ENCODE data around the gene PHF2. TPM values are rescaled to one million over a fixed set of nuclear protein-coding genes. Genes with fewer than 3 reads are reported as not detected.

PHF2 gene
- total RNA-seq, 1 experiment from 2014 or later, result 10.3 TPM

- no TSS peak for BruUV-seq (replicated peaks)
- intact Hi-C loops (cut with micrococcal nuclease; ENCODE audit: unreplicated experiment), result no loop called here
- peaks cover 6% of the 10 kb centered on the region for H3K36me3 Mint-ChIP-seq (ENCODE audit: insufficient read depth, unreplicated experiment)
Measured at GRCh38 chr9:93610206-93610605, 33.8 kb downstream of the PHF2 start.

DNA sequence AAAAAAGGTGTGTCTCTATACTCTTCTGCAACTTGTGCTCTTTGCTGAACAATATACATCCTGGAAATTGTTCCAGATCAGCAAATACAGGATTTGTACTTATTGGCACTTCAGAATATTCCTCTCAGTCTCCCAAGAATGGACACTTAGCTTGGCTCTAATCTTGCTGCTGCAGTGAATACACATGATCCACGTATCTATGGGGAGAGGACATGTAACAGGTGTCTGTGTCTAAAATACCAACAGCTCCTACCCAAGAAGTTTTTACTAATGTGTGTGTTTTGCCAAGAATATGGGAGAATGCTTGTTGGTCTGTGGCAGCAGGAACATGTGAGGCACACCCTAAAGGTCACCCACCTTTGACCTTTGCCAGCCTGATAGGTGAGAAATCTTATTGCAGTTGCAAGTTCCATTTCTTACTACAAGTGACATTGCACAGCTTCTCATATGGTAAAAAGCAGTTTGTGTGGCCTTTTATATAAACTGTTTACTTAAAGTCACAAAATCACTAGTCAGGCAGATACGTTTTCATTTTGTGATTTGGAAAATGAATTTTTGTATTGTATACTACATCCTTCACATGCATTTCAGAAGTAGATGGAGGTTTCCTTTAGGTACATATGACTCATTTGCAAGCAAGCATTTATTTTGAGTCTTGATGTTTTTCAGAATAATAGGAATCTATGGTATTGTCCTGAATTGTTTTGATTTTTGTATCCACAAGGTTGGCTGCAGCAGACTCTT lies 35.8 kb downstream of the PHF2 start:
- POLR2A ChIA-PET, result no interaction called here

More at GRCh38 chr9:93610206-93610605, 33.8 kb downstream of the PHF2 start:
- peaks cover 20% of the 10 kb centered on the region for H3K9me3 Mint-ChIP-seq (ENCODE audit: unreplicated experiment)
- H3K4me3 ChIP-seq (ENCODE audit: low read depth, low read length), result no peak overlapping the region
- no peak overlapping the region for H3K4me3 Mint-ChIP-seq (ENCODE audit: unreplicated experiment)
- ChIA-PET POLR2A (no interaction called here), CTCF (no interaction called here)
- no peaks in the 10 kb centered on the region for H3K27me3 ChIP-seq (replicated peaks; ENCODE audit: control insufficient read depth, insufficient read depth, low read length)
- no peaks in the 10 kb centered on the region for H3K36me3 ChIP-seq (ENCODE audit: control insufficient read depth, insufficient read depth, low read length)
- H3K9me3 ChIP-seq, result no peaks in the 10 kb centered on the region
- H3K4me1 Mint-ChIP-seq (ENCODE audit: low read depth, unreplicated experiment), result no peaks in the 10 kb centered on the region
- no peak for DNase-seq
- no peak overlapping the region for H3K27ac Mint-ChIP-seq (ENCODE audit: unreplicated experiment)
- TF ChIP-seq, protein P1, sequence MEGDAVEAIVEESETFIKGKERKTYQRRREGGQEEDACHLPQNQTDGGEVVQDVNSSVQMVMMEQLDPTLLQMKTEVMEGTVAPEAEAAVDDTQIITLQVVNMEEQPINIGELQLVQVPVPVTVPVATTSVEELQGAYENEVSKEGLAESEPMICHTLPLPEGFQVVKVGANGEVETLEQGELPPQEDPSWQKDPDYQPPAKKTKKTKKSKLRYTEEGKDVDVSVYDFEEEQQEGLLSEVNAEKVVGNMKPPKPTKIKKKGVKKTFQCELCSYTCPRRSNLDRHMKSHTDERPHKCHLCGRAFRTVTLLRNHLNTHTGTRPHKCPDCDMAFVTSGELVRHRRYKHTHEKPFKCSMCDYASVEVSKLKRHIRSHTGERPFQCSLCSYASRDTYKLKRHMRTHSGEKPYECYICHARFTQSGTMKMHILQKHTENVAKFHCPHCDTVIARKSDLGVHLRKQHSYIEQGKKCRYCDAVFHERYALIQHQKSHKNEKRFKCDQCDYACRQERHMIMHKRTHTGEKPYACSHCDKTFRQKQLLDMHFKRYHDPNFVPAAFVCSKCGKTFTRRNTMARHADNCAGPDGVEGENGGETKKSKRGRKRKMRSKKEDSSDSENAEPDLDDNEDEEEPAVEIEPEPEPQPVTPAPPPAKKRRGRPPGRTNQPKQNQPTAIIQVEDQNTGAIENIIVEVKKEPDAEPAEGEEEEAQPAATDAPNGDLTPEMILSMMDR (IDR thresholded peaks at IDR 0.05; ENCODE audit: insufficient read depth in 1 of 2, low read depth in 1 of 2, low read length in 1 of 2, severe bottlenecking in 1 of 2, unreplicated experiment in 1 of 2), result no peak
- H3K27me3 Mint-ChIP-seq (ENCODE audit: insufficient read depth, unreplicated experiment), result no peaks in the 10 kb centered on the region
- no peaks in the 10 kb centered on the region for H3K4me1 ChIP-seq

DNA sequence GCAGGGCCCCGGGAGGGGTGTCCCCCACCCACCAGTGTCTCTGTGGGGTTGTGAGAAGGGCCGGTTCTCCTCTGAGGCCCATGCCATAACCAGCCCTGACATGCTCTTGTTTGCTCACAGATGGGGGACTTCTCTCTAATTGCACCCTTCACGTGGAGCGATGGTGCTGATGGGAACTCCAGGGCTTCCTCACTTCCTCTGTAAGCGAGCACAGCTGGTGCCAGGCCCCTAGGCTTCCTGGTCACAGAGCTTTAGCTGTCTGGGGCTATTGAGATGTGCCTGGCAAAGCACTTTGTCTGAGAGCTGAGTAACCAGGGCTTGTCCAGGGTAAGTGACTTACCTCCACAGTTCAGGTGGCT lies 36.4 kb downstream of the PHF2 start:
- Mint-ChIP-seq H3K27me3 (ENCODE audit: insufficient read depth, unreplicated experiment) (no peaks in the 10 kb centered on the region), H3K9me3 (ENCODE audit: unreplicated experiment) (peaks cover 14% of the 10 kb centered on the region), H3K4me1 (ENCODE audit: low read depth, unreplicated experiment) (no peaks in the 10 kb centered on the region), H3K4me3 (ENCODE audit: unreplicated experiment) (no peak overlapping the region), H3K36me3 (ENCODE audit: insufficient read depth, unreplicated experiment) (peaks cover 3% of the 10 kb centered on the region), H3K27ac (ENCODE audit: unreplicated experiment) (no peak overlapping the region)
- Histone ChIP-seq H3K36me3 (ENCODE audit: control insufficient read depth, insufficient read depth, low read length) (no peaks in the 10 kb centered on the region), H3K9me3 (no peaks in the 10 kb centered on the region), H3K27me3 (replicated peaks; ENCODE audit: control insufficient read depth, insufficient read depth, low read length) (no peaks in the 10 kb centered on the region), H3K4me3 (ENCODE audit: low read depth, low read length) (no peak overlapping the region), H3K4me1 (no peaks in the 10 kb centered on the region)
- ChIA-PET POLR2A (no interaction called here), CTCF (no interaction called here)
- TF ChIP-seq, protein P1 (IDR thresholded peaks at IDR 0.05; ENCODE audit: insufficient read depth in 1 of 2, low read depth in 1 of 2, low read length in 1 of 2, severe bottlenecking in 1 of 2, unreplicated experiment in 1 of 2), result no peak
- no TSS peak for BruUV-seq (replicated peaks)
- intact Hi-C loops (cut with micrococcal nuclease; ENCODE audit: unreplicated experiment), result no loop called here
- DNase-seq, result no peak

More for the DNA sequence above, 35.8 kb downstream of the PHF2 start:
- no peak overlapping the region for H3K4me3 Mint-ChIP-seq (ENCODE audit: unreplicated experiment)
- H3K4me1 Mint-ChIP-seq (ENCODE audit: low read depth, unreplicated experiment), result no peaks in the 10 kb centered on the region
- no TSS peak for BruUV-seq (replicated peaks)
- H3K36me3 Mint-ChIP-seq (ENCODE audit: insufficient read depth, unreplicated experiment), result peaks cover 6% of the 10 kb centered on the region
- H3K27ac Mint-ChIP-seq (ENCODE audit: unreplicated experiment), result no peak overlapping the region
- H3K4me1 ChIP-seq, result no peaks in the 10 kb centered on the region
- H3K27me3 ChIP-seq (replicated peaks; ENCODE audit: control insufficient read depth, insufficient read depth, low read length), result no peaks in the 10 kb centered on the region
- TF ChIP-seq, protein P1 (IDR thresholded peaks at IDR 0.05; ENCODE audit: insufficient read depth in 1 of 2, low read depth in 1 of 2, low read length in 1 of 2, severe bottlenecking in 1 of 2, unreplicated experiment in 1 of 2), result no peak
- no peak for DNase-seq
- intact Hi-C loops (cut with micrococcal nuclease; ENCODE audit: unreplicated experiment), result no loop called here
- H3K9me3 ChIP-seq, result no peaks in the 10 kb centered on the region
- peaks cover 20% of the 10 kb centered on the region for H3K9me3 Mint-ChIP-seq (ENCODE audit: unreplicated experiment)
- H3K4me3 ChIP-seq (ENCODE audit: low read depth, low read length), result no peak overlapping the region
- CTCF ChIA-PET, result no interaction called here
- no peaks in the 10 kb centered on the region for H3K27me3 Mint-ChIP-seq (ENCODE audit: insufficient read depth, unreplicated experiment)
- no peaks in the 10 kb centered on the region for H3K36me3 ChIP-seq (ENCODE audit: control insufficient read depth, insufficient read depth, low read length)
